Gastroesophageal sphincter (tissue), 4 donors: Measurements from ENCODE around the gene PGPEP1. TPM values are rescaled to one million over a fixed set of nuclear protein-coding genes. Genes with fewer than 3 reads are reported as not detected.
A peak's percentile ranks its signal among the peaks of the same experiment; 100 is the strongest.
"Not testable (repeated sequence)": the region's sequence is repeated elsewhere in the genome, so short reads cannot be mapped to it uniquely, and the experiment has no call there.

Experiments
- ATAC-seq: fragments of 150-250 bp; one replicate; pipeline ENCODE4 v1.9.1; 2016; ENCODE audit warnings: mild to moderate bottlenecking, moderate library complexity
- H3K27ac ChIP-seq, 4 donors: fragments of 200-600 bp; sonication (generic) in 3 of 4; 1 replicate in 3 of 4; 2 replicates in 1 of 4; pipeline ENCODE4 v1.5.1; 2016 to 2019
- H3K27me3 ChIP-seq: fragments of 200-600 bp; sonication (generic); one replicate; pipeline ENCODE4 v1.5.1; 2019
- H3K36me3 ChIP-seq, 2 donors: fragments of 200-600 bp; sonication (generic); one replicate each; pipeline ENCODE4 v1.5.1; 2019; ENCODE audit warnings: control low read depth in 1 of 2
- H3K4me1 ChIP-seq, 3 donors: fragments of 200-600 bp; sonication (generic); 1 replicate in 2 of 3; 2 replicates in 1 of 3; pipeline ENCODE4 v1.5.1; 2016 to 2019; ENCODE audit warnings: control low read depth in 2 of 3
- H3K4me3 ChIP-seq, 2 donors: fragments of 200-600 bp; sonication (generic); one replicate each; pipeline ENCODE4 v1.5.1; 2019; ENCODE audit warnings: mild to moderate bottlenecking in 1 of 2, moderate library complexity in 1 of 2
- H3K9me3 ChIP-seq, 3 donors: fragments of 200-600 bp; sonication (generic); one replicate each; pipeline ENCODE4 v1.5.1; 2017 to 2019; ENCODE audit warnings: control low read depth in 2 of 3
- CTCF ChIP-seq, 4 experiments: fragments of 200-600 bp in 2 of 4; fragments of 450-650 bp in 2 of 4; sonication (generic) in 1 of 4; IDR thresholded peaks; one replicate each; pipeline ENCODE4 v1.5.1; 2017 to 2019; ENCODE audit warnings: antibody characterized with exemption in 4 of 4, mild to moderate bottlenecking in 2 of 4, moderate library complexity in 2 of 4
- EP300 ChIP-seq: sonication (generic); formaldehyde crosslinking; IDR thresholded peaks from one replicate; pipeline ENCODE4 v1.6.1; 2017; ENCODE audit warnings: antibody characterized with exemption, mild to moderate bottlenecking
- POLR2A ChIP-seq, 2 donors: fragments of 450-650 bp; IDR thresholded peaks; one replicate each; pipeline ENCODE4 v1.6.1; 2017; ENCODE audit warnings: antibody characterized with exemption in 2 of 2, mild to moderate bottlenecking in 2 of 2, moderate library complexity in 1 of 2
- POLR2AphosphoS5 ChIP-seq: sonication (generic); formaldehyde crosslinking; IDR thresholded peaks from one replicate; pipeline ENCODE4 v1.6.1; 2017; ENCODE audit warnings: antibody characterized with exemption
- WGBS, 2 donors: methylation state at CpG; one replicate each; pipeline ENCODE4 v1.1.5; 2018; ENCODE audit warnings: low coverage in 1 of 2; 5-methylcytosine and 5-hydroxymethylcytosine counted together
- total RNA-seq, 4 donors: library from RNA; depleted of rRNA; stranded (reverse); fragments of >200 nt; gene quantifications; one replicate each; pipeline ENCODE4 v1.1.0, GENCODE V29; 2016

Gene PGPEP1
- total RNA-seq, 4 donors from 2014 or later = 15.0 to 38.2 (median 23.1) TPM

- peak in 3 of 4 experiments; percentile 52 to 76 (median 75) for TF ChIP-seq CTCF (IDR thresholded peaks at IDR 0.05)
- no peak for TF ChIP-seq POLR2A (IDR thresholded peaks at IDR 0.05)
- TF ChIP-seq POLR2AphosphoS5 = no peak
- no peak for TF ChIP-seq EP300
- Histone ChIP-seq H3K36me3 (peaks cover 0 to 40% of the 10 kb centered on the region in 2 donors), H3K4me3 (no peak overlapping the region), H3K9me3 (no peaks in the 10 kb centered on the region), H3K27me3 (no peaks in the 10 kb centered on the region), H3K4me1 (peaks cover 0 to 12% (median 0%) of the 10 kb centered on the region in 3 donors), H3K27ac (no peak overlapping the region)
- no peak for ATAC-seq
- 49 to 60% methylated on average over 9 to 12 of the region's 12 CpGs for WGBS, 2 donors
These were observed 9.2 kb downstream of the PGPEP1 start for GRCh38 chr19:18349524-18350128.

DNA sequence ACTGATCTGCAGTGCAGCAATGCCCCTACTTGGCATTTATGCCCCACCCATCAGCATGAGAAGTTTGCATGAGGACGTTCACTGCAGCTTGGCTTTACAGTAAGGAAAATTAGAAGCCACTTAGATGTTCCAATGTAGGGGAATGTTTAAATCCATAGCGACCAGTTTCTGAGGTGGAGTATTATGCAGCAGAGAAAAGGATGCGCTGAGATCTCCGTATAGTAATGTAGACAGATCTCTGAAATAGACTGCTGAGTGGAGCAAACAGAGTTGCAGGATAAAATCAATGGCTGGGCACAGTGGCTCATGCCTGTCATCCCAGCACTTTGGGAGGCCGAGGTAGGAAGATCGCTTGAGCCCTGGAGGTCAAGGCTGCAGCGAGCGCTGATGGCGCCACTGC lies 10.1 kb downstream of the PGPEP1 start:
- no peak for ATAC-seq
- peaks cover 0 to 8% (median 0%) of the 10 kb centered on the region in 3 donors for H3K4me1 ChIP-seq
- no peak overlapping the region for H3K4me3 ChIP-seq
- no peak overlapping the region for H3K27ac ChIP-seq
- 75 to 85% methylated on average over 4 to 9 of the region's 9 CpGs for WGBS, 2 donors
- TF ChIP-seq EP300 = no peak
- TF ChIP-seq POLR2AphosphoS5 = no peak
- TF ChIP-seq POLR2A (IDR thresholded peaks at IDR 0.05) = no peak
- no peak for TF ChIP-seq CTCF (IDR thresholded peaks at IDR 0.05)
- peaks cover 0 to 38% of the 10 kb centered on the region in 2 donors for H3K36me3 ChIP-seq
- H3K27me3 ChIP-seq = no peaks in the 10 kb centered on the region
- H3K9me3 ChIP-seq = no peaks in the 10 kb centered on the region

DNA sequence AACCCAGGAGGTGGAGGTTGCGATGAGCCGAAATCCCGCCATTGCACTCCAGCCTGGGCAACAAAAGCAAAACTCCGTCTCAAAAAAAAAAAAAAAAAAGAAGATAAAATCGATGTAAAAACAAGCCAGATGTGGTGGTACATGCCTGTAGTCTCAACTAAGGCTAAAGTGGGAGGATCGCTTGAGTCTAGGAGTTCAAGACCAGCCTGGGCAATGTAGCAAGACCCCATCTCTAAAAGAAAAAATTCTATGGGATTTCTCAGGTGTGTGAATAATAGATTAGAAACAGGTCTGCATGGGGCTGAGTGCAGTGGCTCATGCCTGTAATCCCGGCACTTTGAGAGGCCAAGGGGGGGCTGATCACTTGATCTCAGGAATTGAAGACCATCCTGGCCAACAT lies 11.1 kb downstream of the PGPEP1 start:
- Histone ChIP-seq H3K36me3 (peaks cover 0 to 42% of the 10 kb centered on the region in 2 donors), H3K4me3 (no peak overlapping the region), H3K9me3 (no peaks in the 10 kb centered on the region), H3K4me1 (peaks cover 0 to 8% (median 0%) of the 10 kb centered on the region in 3 donors), H3K27ac (no peak overlapping the region), H3K27me3 (no peaks in the 10 kb centered on the region)
- ATAC-seq = no peak
- TF ChIP-seq CTCF (IDR thresholded peaks at IDR 0.05) = no peak
- no peak for TF ChIP-seq POLR2AphosphoS5
- no peak for TF ChIP-seq EP300
- TF ChIP-seq POLR2A (IDR thresholded peaks at IDR 0.05) = no peak
- WGBS, 2 donors = 83 to 96% methylated on average over 3 to 7 of the region's 7 CpGs

- no peak for ATAC-seq
- Histone ChIP-seq H3K9me3 (no peaks in the 10 kb centered on the region), H3K36me3 (peaks cover 0 to 50% of the 10 kb centered on the region in 2 donors), H3K4me1 (peaks cover 0 to 8% (median 0%) of the 10 kb centered on the region in 3 donors), H3K4me3 (no peak overlapping the region), H3K27ac (no peak overlapping the region), H3K27me3 (no peaks in the 10 kb centered on the region)
- TF ChIP-seq POLR2A (IDR thresholded peaks at IDR 0.05) (no peak), POLR2AphosphoS5 (no peak), CTCF (IDR thresholded peaks at IDR 0.05) (no peak), EP300 (no peak)
- 84 to 93% methylated on average over 5 to 8 of the region's 8 CpGs for WGBS, 2 donors
These were observed 13.1 kb downstream of the PGPEP1 start for GRCh38 chr19:18353378-18354005.

GRCh38 chr19:18354743-18355142 lies 14.3 kb downstream of the PGPEP1 start:
- 92 to 100% methylated on average over 4 to 6 of the region's 7 CpGs for WGBS, 2 donors
- not testable (repeated sequence) for H3K27me3 ChIP-seq, H3K4me1 ChIP-seq, H3K9me3 ChIP-seq, H3K27ac ChIP-seq, H3K4me3 ChIP-seq, ATAC-seq
- peaks cover 0 to 62% of the 10 kb centered on the region in 2 donors for H3K36me3 ChIP-seq
